LNCAP (cell line): ENCODE data around the gene TNFRSF18.

Source experiments
- CTCF ChIP-seq: fragments of 450-650 bp; IDR thresholded peaks from 2 replicates; pipeline ENCODE4 v1.5.1; 2017; ENCODE audit warnings: mild to moderate bottlenecking

The TNFRSF18 gene

GRCh38 chr1:1210726-1211540 lies 4.5 kb upstream of the TNFRSF18 start:
- no peak for TF ChIP-seq CTCF

- TF ChIP-seq CTCF, result no peak
These were observed 2.5 kb upstream of the TNFRSF18 start for GRCh38 chr1:1208713-1209433.

- TF ChIP-seq CTCF, result no peak
These were observed 1.1 kb upstream of the TNFRSF18 start for GRCh38 chr1:1207571-1207892.

- no peak for TF ChIP-seq CTCF
These were observed 657 bp upstream of the TNFRSF18 start for GRCh38 chr1:1206966-1207531.

- no peak for TF ChIP-seq CTCF
These were observed 520 bp downstream of the TNFRSF18 start for GRCh38 chr1:1205769-1206375.

- no peak for TF ChIP-seq CTCF
These were observed 1.2 kb downstream of the TNFRSF18 start for GRCh38 chr1:1204998-1205768.

- TF ChIP-seq CTCF, result no peak
These were observed 1.9 kb downstream of the TNFRSF18 start for GRCh38 chr1:1204425-1204920.
